Kidney epithelial cell (primary cell): ENCODE measurements around the gene GRK7. TPM values are rescaled to one million over a fixed set of nuclear protein-coding genes. Genes with fewer than 3 reads are reported as not detected.

Experiments used
- DNase-seq: peaks from one replicate; pipeline ENCODE4 v3.0.0-alpha.2; 2010; ENCODE audit warnings: low read depth
- H3K27me3 ChIP-seq: 2 replicates; pipeline ENCODE4 v1.6.0; 2011; ENCODE audit warnings: low read length; ENCODE audit not compliant: control insufficient read depth, insufficient read depth
- H3K36me3 ChIP-seq: 2 replicates; pipeline ENCODE4 v1.5.1; 2011; ENCODE audit warnings: low read length; ENCODE audit not compliant: control insufficient read depth, insufficient read depth
- H3K4me3 ChIP-seq: 2 replicates; pipeline ENCODE4 v1.5.1; 2011; ENCODE audit warnings: low read depth, mild to moderate bottlenecking, control low read depth, low read length
- total RNA-seq: library from RNA; depleted of rRNA; stranded (reverse); fragments of >200 nt; gene quantifications from 2 replicates; pipeline ENCODE4 v1.2.3, GENCODE V29; 2015
- TF ChIP-seq, protein P1 (sequence below): IDR thresholded peaks from 2 replicates; pipeline ENCODE4 v1.5.1; 2011; ENCODE audit warnings: mild to moderate bottlenecking, moderate library complexity, low read length, control low read depth, inconsistent platforms; ENCODE audit not compliant: insufficient read depth, poor library complexity, severe bottlenecking

GRK7 gene
- total RNA-seq, 1 donor from 2014 or later, result not detected

GRCh38 chr3:141812084-141812483 lies 48.9 kb downstream of the GRK7 start:
- no peak overlapping the region for H3K4me3 ChIP-seq
- H3K27me3 ChIP-seq, result no peaks in the 10 kb centered on the region
- TF ChIP-seq, protein P1, sequence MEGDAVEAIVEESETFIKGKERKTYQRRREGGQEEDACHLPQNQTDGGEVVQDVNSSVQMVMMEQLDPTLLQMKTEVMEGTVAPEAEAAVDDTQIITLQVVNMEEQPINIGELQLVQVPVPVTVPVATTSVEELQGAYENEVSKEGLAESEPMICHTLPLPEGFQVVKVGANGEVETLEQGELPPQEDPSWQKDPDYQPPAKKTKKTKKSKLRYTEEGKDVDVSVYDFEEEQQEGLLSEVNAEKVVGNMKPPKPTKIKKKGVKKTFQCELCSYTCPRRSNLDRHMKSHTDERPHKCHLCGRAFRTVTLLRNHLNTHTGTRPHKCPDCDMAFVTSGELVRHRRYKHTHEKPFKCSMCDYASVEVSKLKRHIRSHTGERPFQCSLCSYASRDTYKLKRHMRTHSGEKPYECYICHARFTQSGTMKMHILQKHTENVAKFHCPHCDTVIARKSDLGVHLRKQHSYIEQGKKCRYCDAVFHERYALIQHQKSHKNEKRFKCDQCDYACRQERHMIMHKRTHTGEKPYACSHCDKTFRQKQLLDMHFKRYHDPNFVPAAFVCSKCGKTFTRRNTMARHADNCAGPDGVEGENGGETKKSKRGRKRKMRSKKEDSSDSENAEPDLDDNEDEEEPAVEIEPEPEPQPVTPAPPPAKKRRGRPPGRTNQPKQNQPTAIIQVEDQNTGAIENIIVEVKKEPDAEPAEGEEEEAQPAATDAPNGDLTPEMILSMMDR, result no peak
- DNase-seq, result no peak
- H3K36me3 ChIP-seq, result no peaks in the 10 kb centered on the region

- no peaks in the 10 kb centered on the region for H3K27me3 ChIP-seq
- H3K36me3 ChIP-seq, result no peaks in the 10 kb centered on the region
- DNase-seq, result no peak
- H3K4me3 ChIP-seq, result no peak overlapping the region
- TF ChIP-seq, protein P1, result no peak
Observed at GRCh38 chr3:141812586-141812985, 49.4 kb downstream of the GRK7 start.

Other genes starting within 250 kb of the GRK7 start
- gene RNF7, start 25.1 kb upstream of the GRK7 start, total RNA-seq, result 164 and 174 TPM in 2 replicates
- 38.3 and 50.8 TPM in 2 replicates for gene ATP1B3, start 113.2 kb downstream of the GRK7 start, total RNA-seq